HL-60 (cell line): ENCODE results near the gene TBX18.

ENCODE experiments used
- POLR2AphosphoS5 ChIP-seq: IDR thresholded peaks from 2 replicates; pipeline ENCODE4 v1.6.1; 2012; ENCODE audit warnings: low read depth
- TF ChIP-seq, protein P1 (sequence below): IDR thresholded peaks from one replicate; pipeline ENCODE4 v1.5.1; 2011; ENCODE audit warnings: low read length, control low read depth, inconsistent platforms; ENCODE audit not compliant: insufficient read depth

DNA sequence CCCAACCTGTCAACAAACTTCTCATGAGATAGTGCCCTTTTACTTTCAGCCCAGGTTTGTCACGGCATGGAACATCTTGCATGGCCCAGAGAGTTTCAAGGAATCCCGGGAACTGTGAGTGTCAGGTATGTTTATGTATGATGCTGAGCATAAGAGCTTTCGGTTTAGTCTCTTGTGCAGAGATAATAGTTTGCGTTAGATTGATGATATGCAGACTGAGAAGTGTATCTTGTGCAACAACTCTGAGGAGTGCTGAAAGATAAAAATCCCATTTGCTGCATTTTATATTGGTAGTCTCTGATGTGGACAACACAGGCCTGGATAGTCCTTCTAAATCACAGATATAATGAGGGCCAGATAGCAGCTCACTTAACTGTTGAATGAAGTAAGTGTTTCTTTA lies 99.0 kb downstream of the TBX18 start:
- TF ChIP-seq, protein P1, sequence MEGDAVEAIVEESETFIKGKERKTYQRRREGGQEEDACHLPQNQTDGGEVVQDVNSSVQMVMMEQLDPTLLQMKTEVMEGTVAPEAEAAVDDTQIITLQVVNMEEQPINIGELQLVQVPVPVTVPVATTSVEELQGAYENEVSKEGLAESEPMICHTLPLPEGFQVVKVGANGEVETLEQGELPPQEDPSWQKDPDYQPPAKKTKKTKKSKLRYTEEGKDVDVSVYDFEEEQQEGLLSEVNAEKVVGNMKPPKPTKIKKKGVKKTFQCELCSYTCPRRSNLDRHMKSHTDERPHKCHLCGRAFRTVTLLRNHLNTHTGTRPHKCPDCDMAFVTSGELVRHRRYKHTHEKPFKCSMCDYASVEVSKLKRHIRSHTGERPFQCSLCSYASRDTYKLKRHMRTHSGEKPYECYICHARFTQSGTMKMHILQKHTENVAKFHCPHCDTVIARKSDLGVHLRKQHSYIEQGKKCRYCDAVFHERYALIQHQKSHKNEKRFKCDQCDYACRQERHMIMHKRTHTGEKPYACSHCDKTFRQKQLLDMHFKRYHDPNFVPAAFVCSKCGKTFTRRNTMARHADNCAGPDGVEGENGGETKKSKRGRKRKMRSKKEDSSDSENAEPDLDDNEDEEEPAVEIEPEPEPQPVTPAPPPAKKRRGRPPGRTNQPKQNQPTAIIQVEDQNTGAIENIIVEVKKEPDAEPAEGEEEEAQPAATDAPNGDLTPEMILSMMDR: no peak
- no peak for TF ChIP-seq POLR2AphosphoS5
